WTC11 (cell line): Measurements from ENCODE around the gene KCND3. TPM values are rescaled to one million over a fixed set of nuclear protein-coding genes. Genes with fewer than 3 reads are reported as not detected.

ENCODE experiments used
- ATAC-seq: fragments of 200-7000 bp; cut with Tn5 transposase; 2 replicates; pipeline ENCODE4 v1.10.0; 2021; ENCODE audit warnings: mild to moderate bottlenecking, moderate library complexity
- CTCF ChIA-PET: fragments of 300-600 bp; sonication (Branson Sonifier 250); formaldehyde crosslinking; loops from one replicate; lab custom pipeline; 2021; ENCODE audit warnings: antibody characterized with exemption; lab: Charles Lee
- POLR2A ChIA-PET: fragments of 350-600 bp; sonication (Branson Sonifier 250); formaldehyde crosslinking; loops from one replicate; lab custom pipeline; 2021; ENCODE audit warnings: antibody characterized with exemption; lab: Charles Lee
- DNase-seq: peaks from one replicate; pipeline ENCODE4 v3.0.0; 2021; ENCODE audit warnings: low spot score
- H3K27ac Mint-ChIP-seq: 2 replicates; pipeline ENCODE4 v1.8.0; 2021; ENCODE audit warnings: mixed read lengths
- H3K27me3 Mint-ChIP-seq: 2 replicates; pipeline ENCODE4 v1.8.0; 2021; ENCODE audit warnings: low read depth, mild to moderate bottlenecking, moderate library complexity, mixed read lengths
- H3K36me3 Mint-ChIP-seq: 2 replicates; pipeline ENCODE4 v1.8.0; 2021; ENCODE audit warnings: mixed read lengths
- H3K4me1 Mint-ChIP-seq: 2 replicates; pipeline ENCODE4 v1.8.0; 2022; ENCODE audit warnings: mixed read lengths
- H3K4me3 Mint-ChIP-seq: 2 replicates; pipeline ENCODE4 v1.8.0; 2021; ENCODE audit warnings: mild to moderate bottlenecking, moderate library complexity, mixed read lengths
- H3K9me3 Mint-ChIP-seq: 2 replicates; pipeline ENCODE4 v1.8.0; 2021; ENCODE audit warnings: mixed read lengths
- AFF4 ChIP-seq: sonication (generic); formaldehyde crosslinking; IDR thresholded peaks from 2 replicates; pipeline ENCODE4 v1.8.1; 2023; ENCODE audit warnings: mild to moderate bottlenecking, missing genetic modification reagents, borderline replicate concordance
- ATF1 ChIP-seq: sonication (generic); formaldehyde crosslinking; IDR thresholded peaks from 2 replicates; pipeline ENCODE4 v1.8.1; 2023; ENCODE audit warnings: mild to moderate bottlenecking, moderate library complexity, missing genetic modification reagents
- ATF6 ChIP-seq: sonication (generic); formaldehyde crosslinking; IDR thresholded peaks from 2 replicates; pipeline ENCODE4 v1.8.1; 2023; ENCODE audit warnings: mild to moderate bottlenecking, missing genetic modification reagents
- CREB1 ChIP-seq: sonication (generic); formaldehyde crosslinking; IDR thresholded peaks from 2 replicates; pipeline ENCODE4 v1.8.0; 2023; ENCODE audit warnings: mild to moderate bottlenecking, missing genetic modification reagents
- ESRRA ChIP-seq: sonication (generic); formaldehyde crosslinking; IDR thresholded peaks from 2 replicates; pipeline ENCODE4 v1.8.1; 2022; ENCODE audit warnings: mild to moderate bottlenecking, missing genetic modification reagents, borderline replicate concordance
- GTF2I ChIP-seq: fragments of 250-450 bp; sonication (Bioruptor Pico); conservative IDR thresholded peaks from 2 replicates; pipeline ENCODE4 v1.4.0; 2021; ENCODE audit warnings: mild to moderate bottlenecking
- HMGA2 ChIP-seq: fragments of 250-450 bp; sonication (Bioruptor Pico); IDR thresholded peaks from 2 replicates; pipeline ENCODE4 v1.4.0; 2021; ENCODE audit warnings: mild to moderate bottlenecking, moderate library complexity
- HMGXB4 ChIP-seq: sonication (generic); formaldehyde crosslinking; IDR thresholded peaks from 2 replicates; pipeline ENCODE4 v1.8.1; 2023; ENCODE audit warnings: mild to moderate bottlenecking, moderate library complexity, missing genetic modification reagents
- JAZF1 ChIP-seq: fragments of 250-450 bp; sonication (Bioruptor Pico); IDR thresholded peaks from 2 replicates; pipeline ENCODE4 v1.9.0; 2021; ENCODE audit warnings: moderate library complexity, mild to moderate bottlenecking, inconsistent platforms
- NFATC4 ChIP-seq: fragments of 250-450 bp; sonication (Bioruptor Pico); IDR thresholded peaks from 2 replicates; pipeline ENCODE4 v1.9.0; 2021; ENCODE audit warnings: mild to moderate bottlenecking
- NFYB ChIP-seq: sonication (generic); formaldehyde crosslinking; conservative IDR thresholded peaks from 2 replicates; pipeline ENCODE4 v1.8.0; 2022; ENCODE audit warnings: low read depth, missing genetic modification reagents
- NR1H2 ChIP-seq: sonication (generic); formaldehyde crosslinking; IDR thresholded peaks from 2 replicates; pipeline ENCODE4 v1.9.0; 2021; ENCODE audit warnings: mild to moderate bottlenecking, moderate library complexity, missing genetic modification reagents
- NR2C2 ChIP-seq: sonication (generic); formaldehyde crosslinking; IDR thresholded peaks from 2 replicates; pipeline ENCODE4 v1.8.0; 2022; ENCODE audit warnings: mild to moderate bottlenecking, missing genetic modification reagents
- STAT6 ChIP-seq: sonication (generic); formaldehyde crosslinking; conservative IDR thresholded peaks from 2 replicates; pipeline ENCODE4 v1.8.1; 2023; ENCODE audit warnings: mild to moderate bottlenecking, low read depth, missing genetic modification reagents, moderate library complexity
- TEAD1 ChIP-seq: sonication (generic); formaldehyde crosslinking; IDR thresholded peaks from 2 replicates; pipeline ENCODE4 v1.8.0; 2022; ENCODE audit warnings: mild to moderate bottlenecking, missing genetic modification reagents
- ZNF121 ChIP-seq: sonication (generic); formaldehyde crosslinking; IDR thresholded peaks from 2 replicates; pipeline ENCODE4 v1.8.0; 2023; ENCODE audit warnings: missing genetic modification reagents
- ZNF317 ChIP-seq: sonication (generic); formaldehyde crosslinking; IDR thresholded peaks from 2 replicates; pipeline ENCODE4 v1.8.1; 2023; ENCODE audit warnings: low read depth, mild to moderate bottlenecking, moderate library complexity, missing genetic modification reagents, borderline replicate concordance
- ZNF416 ChIP-seq: fragments of 250-450 bp; sonication (Bioruptor Pico); IDR thresholded peaks from 2 replicates; pipeline ENCODE4 v1.9.0; 2021; ENCODE audit warnings: mild to moderate bottlenecking, inconsistent platforms
- ZNF671 ChIP-seq: fragments of 250-450 bp; sonication (Bioruptor Pico); IDR thresholded peaks from 2 replicates; pipeline ENCODE4 v1.8.0; 2021; ENCODE audit warnings: mild to moderate bottlenecking
- ZSCAN18 ChIP-seq: fragments of 250-450 bp; sonication (Bioruptor Pico); IDR thresholded peaks from 2 replicates; pipeline ENCODE4 v2.1.2; 2022; ENCODE audit warnings: mild to moderate bottlenecking, moderate library complexity
- total RNA-seq: library from RNA; stranded (reverse); gene quantifications from 3 replicates; pipeline ENCODE4 v1.2.3, GENCODE V29; 2021
- TF ChIP-seq, protein P1 (sequence below): sonication (generic); formaldehyde crosslinking; IDR thresholded peaks from 2 replicates; pipeline ENCODE4 v1.8.1; 2023; ENCODE audit warnings: mild to moderate bottlenecking, missing genetic modification reagents, moderate library complexity

Gene KCND3
- total RNA-seq, 1 experiment from 2014 or later, result 0.35 TPM

DNA sequence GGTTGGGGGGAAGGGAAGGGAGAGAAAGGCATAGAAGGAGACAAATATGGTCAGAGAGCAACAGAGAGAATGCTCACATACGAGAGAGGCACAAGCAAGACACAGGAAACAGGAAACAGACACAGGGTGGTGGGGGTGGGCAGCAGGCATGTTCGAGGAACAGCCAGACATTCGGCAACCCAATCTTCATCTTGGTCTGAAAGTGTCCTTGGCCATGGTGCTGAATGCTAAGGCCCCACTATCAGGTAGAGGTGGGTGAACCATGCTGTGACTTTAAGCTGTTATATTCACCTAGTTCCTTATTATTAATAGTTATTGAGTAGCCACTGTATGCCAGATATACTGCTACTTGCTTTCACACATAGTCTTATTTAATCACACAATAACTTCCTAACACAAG, 124.6 kb downstream of the KCND3 start:
- ChIA-PET CTCF (no interaction called here), POLR2A (no interaction called here)
- DNase-seq, result peak; percentile 27

DNA sequence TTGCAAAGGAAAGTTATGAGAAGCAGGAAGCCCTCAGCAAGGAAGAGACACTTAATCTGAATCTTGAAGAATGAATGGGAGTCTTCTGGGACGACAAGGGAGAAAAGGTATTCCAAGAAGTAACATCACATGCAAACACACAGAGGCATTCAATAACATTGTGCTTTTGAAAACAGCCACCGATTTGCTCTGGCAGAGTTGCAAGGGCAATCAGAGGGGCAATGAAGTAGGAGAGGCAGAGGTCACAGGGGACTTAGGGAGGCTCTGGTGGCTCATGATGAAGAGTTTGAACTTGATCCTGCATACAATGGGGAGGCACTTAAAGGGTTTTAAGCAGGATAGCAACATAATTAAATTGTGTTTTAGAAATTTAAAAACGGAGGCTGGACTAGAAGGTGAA, 126.1 kb downstream of the KCND3 start:
- ATAC-seq (no peak), DNase-seq (no peak)
- ChIA-PET POLR2A (no interaction called here), CTCF (no interaction called here)
- Mint-ChIP-seq H3K27ac (no peak overlapping the region), H3K27me3 (no peaks in the 10 kb centered on the region), H3K9me3 (no peaks in the 10 kb centered on the region), H3K36me3 (no peaks in the 10 kb centered on the region), H3K4me3 (no peak overlapping the region), H3K4me1 (no peaks in the 10 kb centered on the region; the same call in 1 of the 2 replicates)
- TF ChIP-seq STAT6 (CRISPR knock-in tag), result no peak
- no peak for TF ChIP-seq CREB1 (CRISPR knock-in tag)
- TF ChIP-seq ZNF416 (CRISPR knock-in tag), result no peak
- TF ChIP-seq NR2C2 (CRISPR knock-in tag), result no peak
- TF ChIP-seq JAZF1 (CRISPR knock-in tag), result no peak
- no peak for TF ChIP-seq ATF6 (CRISPR knock-in tag)
- no peak for TF ChIP-seq HMGXB4 (CRISPR knock-in tag)
- no peak for TF ChIP-seq GTF2I (CRISPR knock-in tag)
- TF ChIP-seq NFYB (CRISPR knock-in tag), result no peak
- TF ChIP-seq ESRRA (CRISPR knock-in tag), result no peak
- TF ChIP-seq ZNF671 (CRISPR knock-in tag), result no peak
- no peak for TF ChIP-seq HMGA2 (CRISPR knock-in tag)
- TF ChIP-seq ZNF317, result no peak

More for the DNA sequence above, 124.6 kb downstream of the KCND3 start:
- peak; percentile 79 for ATAC-seq
- H3K4me1 Mint-ChIP-seq, result no peaks in the 10 kb centered on the region; the same call in 1 of the 2 replicates
- H3K9me3 Mint-ChIP-seq, result no peaks in the 10 kb centered on the region
- no peak for TF ChIP-seq NR1H2
- no peak for TF ChIP-seq AFF4
- no peak for TF ChIP-seq NFATC4 (CRISPR knock-in tag)
- no peak for TF ChIP-seq ATF1
- TF ChIP-seq ZNF121 (CRISPR knock-in tag), result no peak
- TF ChIP-seq TEAD1 (CRISPR knock-in tag), result no peak
- TF ChIP-seq ZNF317, result no peak
- TF ChIP-seq, protein P1, sequence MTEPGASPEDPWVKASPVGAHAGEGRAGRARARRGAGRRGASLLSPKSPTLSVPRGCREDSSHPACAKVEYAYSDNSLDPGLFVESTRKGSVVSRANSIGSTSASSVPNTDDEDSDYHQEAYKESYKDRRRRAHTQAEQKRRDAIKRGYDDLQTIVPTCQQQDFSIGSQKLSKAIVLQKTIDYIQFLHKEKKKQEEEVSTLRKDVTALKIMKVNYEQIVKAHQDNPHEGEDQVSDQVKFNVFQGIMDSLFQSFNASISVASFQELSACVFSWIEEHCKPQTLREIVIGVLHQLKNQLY (CRISPR knock-in tag), result no peak
- TF ChIP-seq ZSCAN18, result no peak
- H3K4me3 Mint-ChIP-seq, result no peak overlapping the region
- H3K36me3 Mint-ChIP-seq, result no peaks in the 10 kb centered on the region
- no peaks in the 10 kb centered on the region for H3K27me3 Mint-ChIP-seq
- no peak overlapping the region for H3K27ac Mint-ChIP-seq
